SK-N-SH (cell line): ENCODE results near the gene WDR86. TPM values are rescaled to one million over a fixed set of nuclear protein-coding genes. Genes with fewer than 3 reads are reported as not detected.

ENCODE experiments used
- CTCF ChIA-PET: fragments of 300-600, 350-600 bp; formaldehyde crosslinking; extraction: SDS; loops from one replicate; lab custom pipeline; 2021; lab: Yijun Ruan, JAX
- POLR2A ChIA-PET: fragments of 350-600 bp; sonication (Branson Sonifier 250); formaldehyde crosslinking; extraction: SDS; loops from one replicate; lab custom pipeline; 2020; ENCODE audit warnings: antibody characterized with exemption, inconsistent platforms; lab: Yijun Ruan, JAX
- DNase-seq: peaks from one replicate; pipeline ENCODE4 v3.0.0; 2012
- H2AFZ ChIP-seq: fragments of 200-600 bp; sonication (generic); 2 replicates; pipeline ENCODE4 v1.8.1; 2016; ENCODE audit warnings: antibody characterized with exemption, mild to moderate bottlenecking, low read depth
- H3F3A ChIP-seq: fragments of 200-600 bp; sonication (generic); replicated peaks from 2 replicates; pipeline ENCODE3; 2016; ENCODE audit warnings: antibody characterized with exemption, mild to moderate bottlenecking; ENCODE audit not compliant: insufficient read depth
- H3K27ac ChIP-seq, 2 experiments: fragments of 200-500 bp in 1 of 2; fragments of 200-600 bp in 1 of 2; sonication (Bioruptor generic) in 1 of 2; sonication (generic), shearing (Covaris generic) in 1 of 2; 2 replicates each; pipeline versions ENCODE4 v1.5.1 to v1.6.1; 2014 to 2016; ENCODE audit warnings: low read depth in 2 of 2, inconsistent platforms in 1 of 2, low read length in 1 of 2, mild to moderate bottlenecking in 1 of 2, mixed read lengths in 1 of 2
- H3K27me3 ChIP-seq: fragments of 200-600 bp; sonication (generic), shearing (Covaris generic); 2 replicates; pipeline ENCODE4 v1.6.1; 2016; ENCODE audit warnings: mixed run types; ENCODE audit not compliant: insufficient read depth
- H3K36me3 ChIP-seq, 2 experiments: fragments of 200-500 bp in 1 of 2; fragments of 200-600 bp in 1 of 2; sonication (Bioruptor generic) in 1 of 2; sonication (generic) in 1 of 2; replicated peaks in 1 of 2; 2 replicates each; pipeline versions ENCODE3 to v1.5.1; 2014 to 2016; ENCODE audit warnings: low read length in 1 of 2, mild to moderate bottlenecking in 1 of 2; ENCODE audit not compliant: insufficient read depth in 2 of 2, control insufficient read depth in 1 of 2
- H3K4me1 ChIP-seq, 2 experiments: fragments of 200-500 bp in 1 of 2; fragments of 200-600 bp in 1 of 2; sonication (Bioruptor generic) in 1 of 2; sonication (generic), shearing (Covaris generic) in 1 of 2; 2 replicates each; pipeline versions ENCODE4 v1.5.1 to v1.6.1; 2014 to 2016; ENCODE audit warnings: low read depth in 1 of 2, low read length in 1 of 2, mixed run types in 1 of 2; ENCODE audit not compliant: insufficient read depth in 2 of 2, control insufficient read depth in 1 of 2
- H3K4me2 ChIP-seq: fragments of 200-600 bp; sonication (generic), shearing (Covaris generic); 2 replicates; pipeline ENCODE4 v1.6.1; 2017; ENCODE audit warnings: mixed run types
- H3K4me3 ChIP-seq, 2 experiments: fragments of 200-500 bp in 1 of 2; fragments of 200-600 bp in 1 of 2; sonication (Bioruptor generic) in 1 of 2; sonication (generic), shearing (Covaris generic) in 1 of 2; 2 replicates each; pipeline versions ENCODE4 v1.5.1 to v1.8.1; 2014 to 2016; ENCODE audit warnings: low read depth in 2 of 2, inconsistent platforms in 1 of 2, low read length in 1 of 2, mild to moderate bottlenecking in 1 of 2, mixed read lengths in 1 of 2, moderate library complexity in 1 of 2
- H3K79me2 ChIP-seq: fragments of 200-600 bp; sonication (generic); 2 replicates; pipeline ENCODE4 v1.8.1; 2017; ENCODE audit warnings: mild to moderate bottlenecking; ENCODE audit not compliant: insufficient read depth
- H3K9ac ChIP-seq: fragments of 200-600 bp; sonication (generic); 2 replicates; pipeline ENCODE4 v1.6.1; 2017; ENCODE audit warnings: mixed run types
- H3K9me2 ChIP-seq: fragments of 200-600 bp; sonication (generic); 2 replicates; pipeline ENCODE4 v1.6.1; 2017; ENCODE audit warnings: mixed run types
- H3K9me3 ChIP-seq: fragments of 200-600 bp; sonication (generic); 2 replicates; pipeline ENCODE4 v1.6.1; 2017; ENCODE audit warnings: mixed run types, mild to moderate bottlenecking, moderate library complexity
- H4K20me1 ChIP-seq: fragments of 200-600 bp; sonication (generic); 2 replicates; pipeline ENCODE4 v1.6.1; 2017; ENCODE audit warnings: mild to moderate bottlenecking, mixed run types; ENCODE audit not compliant: insufficient read depth
- CHD2 ChIP-seq: fragments of 150-350 bp; IDR thresholded peaks from 2 replicates; pipeline ENCODE4 v1.6.1; 2018; ENCODE audit warnings: low read length; ENCODE audit not compliant: partially characterized antibody
- ELF1 ChIP-seq: IDR thresholded peaks from 2 replicates; pipeline ENCODE4 v1.4.0; 2012
- EP300 ChIP-seq, 2 experiments: IDR thresholded peaks; 2 replicates each; pipeline versions ENCODE4 v1.4.0 to v1.6.1; 2012; ENCODE audit warnings: borderline replicate concordance in 1 of 2, low read depth in 1 of 2, low read length in 1 of 2
- EZH2phosphoT487 ChIP-seq: fragments of 200-600 bp; sonication (generic); IDR thresholded peaks from 2 replicates; pipeline ENCODE4 v1.6.1; 2017; ENCODE audit warnings: low read depth, mixed run types, mild to moderate bottlenecking, antibody characterized with exemption, moderate library complexity, borderline replicate concordance
- FOXJ3 ChIP-seq: sonication (generic); formaldehyde crosslinking; IDR thresholded peaks from 2 replicates; pipeline ENCODE4 v1.5.1; 2020; ENCODE audit warnings: mild to moderate bottlenecking, missing genetic modification reagents
- FOXM1 ChIP-seq: IDR thresholded peaks from 2 replicates; pipeline ENCODE4 v1.4.0; 2012; ENCODE audit warnings: low read depth, mild to moderate bottlenecking
- GATA2 ChIP-seq: sonication (generic); formaldehyde crosslinking; IDR thresholded peaks from 2 replicates; pipeline ENCODE4 v1.5.0; 2020; ENCODE audit warnings: mild to moderate bottlenecking, missing genetic modification reagents
- JUND ChIP-seq: IDR thresholded peaks from 2 replicates; pipeline ENCODE4 v1.4.0; 2012
- MEF2A ChIP-seq: IDR thresholded peaks from 2 replicates; pipeline ENCODE4 v1.4.0; 2012; ENCODE audit warnings: low read depth, borderline replicate concordance
- MXI1 ChIP-seq: IDR thresholded peaks from 2 replicates; pipeline ENCODE4 v1.6.1; 2012; ENCODE audit warnings: mild to moderate bottlenecking, low read depth, low read length, improper control_type of control experiment
- POLR2AphosphoS5 ChIP-seq: IDR thresholded peaks from 2 replicates; pipeline ENCODE4 v1.6.1; 2012; ENCODE audit warnings: low read depth, low read length
- RAD21 ChIP-seq: IDR thresholded peaks from 2 replicates; pipeline ENCODE4 v1.6.1; 2012; ENCODE audit warnings: mild to moderate bottlenecking, low read length
- RXRA ChIP-seq: IDR thresholded peaks from 2 replicates; pipeline ENCODE4 v1.4.0; 2012; ENCODE audit warnings: low read depth, mild to moderate bottlenecking, borderline replicate concordance
- SIN3A ChIP-seq: IDR thresholded peaks from 2 replicates; pipeline ENCODE4 v1.6.1; 2012; ENCODE audit warnings: low read depth, mild to moderate bottlenecking, low read length, moderate library complexity, borderline replicate concordance
- SMC3 ChIP-seq: IDR thresholded peaks from 2 replicates; pipeline ENCODE4 v1.6.1; 2012; ENCODE audit warnings: low read depth, low read length, improper control_type of control experiment
- TAF1 ChIP-seq: IDR thresholded peaks from 2 replicates; pipeline ENCODE4 v1.6.1; 2012; ENCODE audit warnings: low read depth, mild to moderate bottlenecking, low read length, moderate library complexity, borderline replicate concordance
- TEAD4 ChIP-seq: IDR thresholded peaks from 2 replicates; pipeline ENCODE4 v1.4.0; 2012; ENCODE audit warnings: mild to moderate bottlenecking, borderline replicate concordance; ENCODE audit not compliant: insufficient read depth
- WGBS: methylation state at CpG from one replicate; pipeline ENCODE4 v1.1.6; 2017; ENCODE audit warnings: low lambda C conversion rate; 5-methylcytosine and 5-hydroxymethylcytosine counted together
- polyA plus RNA-seq, 3 experiments: library from polyadenylated mRNA; depleted of rRNA; stranded (reverse); fragments of >200 nt; gene quantifications; 2 replicates each; pipeline ENCODE4 v1.2.3, GENCODE V29; 2012
- TF ChIP-seq, protein P1 (sequence below): IDR thresholded peaks from 2 replicates; pipeline ENCODE4 v1.4.0; 2012; ENCODE audit warnings: low read depth, borderline replicate concordance
- TF ChIP-seq, protein P2 (sequence below): IDR thresholded peaks from 2 replicates; pipeline ENCODE4 v1.6.1; 2012; ENCODE audit warnings: mild to moderate bottlenecking, low read depth, low read length, moderate library complexity
- TF ChIP-seq, protein P3 (sequence below): IDR thresholded peaks from 2 replicates; pipeline ENCODE4 v1.4.0; 2012; ENCODE audit warnings: low read depth
- TF ChIP-seq, protein P4 (sequence below): fragments of 150-350 bp; IDR thresholded peaks from 2 replicates; pipeline ENCODE4 v1.6.1; 2017; ENCODE audit warnings: antibody characterized with exemption, low read length, low read depth, borderline replicate concordance

Gene WDR86
- polyA plus RNA-seq, 1 of the 3 experiments (the other 2 are of a cell fraction), result 1.0 TPM

DNA sequence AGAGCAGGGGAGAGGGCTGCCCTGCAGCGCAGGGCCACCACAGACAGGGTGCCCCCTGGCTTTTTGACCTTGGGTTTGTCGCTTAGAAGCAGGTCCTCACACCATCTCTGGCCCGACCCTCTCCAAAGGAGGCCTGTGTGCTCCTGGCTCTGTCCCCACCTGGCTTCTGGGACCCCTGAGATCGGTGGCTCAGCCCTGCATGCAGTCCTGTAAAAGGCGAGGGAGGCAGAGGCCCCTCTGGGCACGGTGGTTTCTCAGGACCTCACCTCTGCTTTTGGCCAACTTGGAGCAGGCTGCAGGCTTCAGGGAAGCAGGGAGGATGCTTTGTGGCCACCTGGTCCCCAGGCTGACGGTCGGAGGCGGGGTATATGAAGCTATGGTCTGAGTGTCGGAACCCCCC lies 21.4 kb downstream of the WDR86 start:
- Histone ChIP-seq H3K4me3 (no peak overlapping the region), H3K9me3 (no peaks in the 10 kb centered on the region), H3F3A (no peaks in the 10 kb centered on the region), H3K9ac (no peak overlapping the region), H4K20me1 (no peaks in the 10 kb centered on the region), H3K27me3 (peaks cover 22% of the 10 kb centered on the region), H3K4me1 (peaks cover 0 to 7% of the 10 kb centered on the region in 2 experiments; a peak in 1 of 4 replicates), H3K9me2 (no peaks in the 10 kb centered on the region), H3K36me3 (no peaks in the 10 kb centered on the region), H3K4me2 (no peak overlapping the region), H3K79me2 (no peaks in the 10 kb centered on the region), H3K27ac (no peak overlapping the region), H2AFZ (no peak overlapping the region)
- 76% methylated on average over 10 of the region's 10 CpGs for WGBS
- TF ChIP-seq, protein P1, sequence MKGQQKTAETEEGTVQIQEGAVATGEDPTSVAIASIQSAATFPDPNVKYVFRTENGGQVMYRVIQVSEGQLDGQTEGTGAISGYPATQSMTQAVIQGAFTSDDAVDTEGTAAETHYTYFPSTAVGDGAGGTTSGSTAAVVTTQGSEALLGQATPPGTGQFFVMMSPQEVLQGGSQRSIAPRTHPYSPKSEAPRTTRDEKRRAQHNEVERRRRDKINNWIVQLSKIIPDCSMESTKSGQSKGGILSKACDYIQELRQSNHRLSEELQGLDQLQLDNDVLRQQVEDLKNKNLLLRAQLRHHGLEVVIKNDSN, result no peak
- TF ChIP-seq, protein P2, sequence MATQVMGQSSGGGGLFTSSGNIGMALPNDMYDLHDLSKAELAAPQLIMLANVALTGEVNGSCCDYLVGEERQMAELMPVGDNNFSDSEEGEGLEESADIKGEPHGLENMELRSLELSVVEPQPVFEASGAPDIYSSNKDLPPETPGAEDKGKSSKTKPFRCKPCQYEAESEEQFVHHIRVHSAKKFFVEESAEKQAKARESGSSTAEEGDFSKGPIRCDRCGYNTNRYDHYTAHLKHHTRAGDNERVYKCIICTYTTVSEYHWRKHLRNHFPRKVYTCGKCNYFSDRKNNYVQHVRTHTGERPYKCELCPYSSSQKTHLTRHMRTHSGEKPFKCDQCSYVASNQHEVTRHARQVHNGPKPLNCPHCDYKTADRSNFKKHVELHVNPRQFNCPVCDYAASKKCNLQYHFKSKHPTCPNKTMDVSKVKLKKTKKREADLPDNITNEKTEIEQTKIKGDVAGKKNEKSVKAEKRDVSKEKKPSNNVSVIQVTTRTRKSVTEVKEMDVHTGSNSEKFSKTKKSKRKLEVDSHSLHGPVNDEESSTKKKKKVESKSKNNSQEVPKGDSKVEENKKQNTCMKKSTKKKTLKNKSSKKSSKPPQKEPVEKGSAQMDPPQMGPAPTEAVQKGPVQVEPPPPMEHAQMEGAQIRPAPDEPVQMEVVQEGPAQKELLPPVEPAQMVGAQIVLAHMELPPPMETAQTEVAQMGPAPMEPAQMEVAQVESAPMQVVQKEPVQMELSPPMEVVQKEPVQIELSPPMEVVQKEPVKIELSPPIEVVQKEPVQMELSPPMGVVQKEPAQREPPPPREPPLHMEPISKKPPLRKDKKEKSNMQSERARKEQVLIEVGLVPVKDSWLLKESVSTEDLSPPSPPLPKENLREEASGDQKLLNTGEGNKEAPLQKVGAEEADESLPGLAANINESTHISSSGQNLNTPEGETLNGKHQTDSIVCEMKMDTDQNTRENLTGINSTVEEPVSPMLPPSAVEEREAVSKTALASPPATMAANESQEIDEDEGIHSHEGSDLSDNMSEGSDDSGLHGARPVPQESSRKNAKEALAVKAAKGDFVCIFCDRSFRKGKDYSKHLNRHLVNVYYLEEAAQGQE, result no peak
- no peak for TF ChIP-seq MXI1
- TF ChIP-seq, protein P3, sequence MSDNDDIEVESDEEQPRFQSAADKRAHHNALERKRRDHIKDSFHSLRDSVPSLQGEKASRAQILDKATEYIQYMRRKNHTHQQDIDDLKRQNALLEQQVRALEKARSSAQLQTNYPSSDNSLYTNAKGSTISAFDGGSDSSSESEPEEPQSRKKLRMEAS, result no peak
- TF ChIP-seq GATA2 (CRISPR knock-in tag), result no peak
- TF ChIP-seq EZH2phosphoT487, result no peak
- no peak for TF ChIP-seq CHD2
- no peak for TF ChIP-seq EP300 (IDR thresholded peaks at IDR 0.05; ENCODE audit: borderline replicate concordance in 1 of 2, low read depth in 1 of 2, low read length in 1 of 2)
- TF ChIP-seq TEAD4, result no peak
- no peak for TF ChIP-seq SMC3
- no peak for TF ChIP-seq SIN3A
- ChIA-PET CTCF (no interaction called here), POLR2A (no interaction called here)
- no peak for DNase-seq

DNA sequence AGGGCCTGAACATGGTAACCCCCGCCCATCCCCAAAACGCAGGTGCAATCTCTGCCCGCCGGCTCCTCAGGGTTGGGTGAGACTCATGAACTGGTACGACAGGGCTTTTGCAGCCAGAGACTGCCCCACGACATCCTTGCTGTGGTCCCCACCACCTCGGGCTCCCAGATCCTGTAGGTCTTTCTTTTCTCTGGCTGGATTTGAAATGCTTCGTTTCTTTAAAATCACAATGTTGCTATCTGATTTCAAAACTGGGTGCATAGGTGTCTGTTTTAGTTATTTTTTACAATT lies 21.9 kb downstream of the WDR86 start:
- Histone ChIP-seq H3K27ac (no peak overlapping the region), H3K9ac (no peak overlapping the region), H3K79me2 (no peaks in the 10 kb centered on the region), H3K4me3 (no peak overlapping the region), H3K4me1 (peaks cover 0 to 7% of the 10 kb centered on the region in 2 experiments; a peak in 1 of 4 replicates), H3K9me3 (no peaks in the 10 kb centered on the region), H3K9me2 (no peaks in the 10 kb centered on the region), H3K4me2 (no peak overlapping the region), H3K27me3 (peaks cover 22% of the 10 kb centered on the region), H3K36me3 (no peaks in the 10 kb centered on the region), H2AFZ (no peak overlapping the region), H4K20me1 (no peaks in the 10 kb centered on the region), H3F3A (no peaks in the 10 kb centered on the region)
- POLR2A ChIA-PET, result no interaction called here
- DNase-seq, result no peak
- 83% methylated on average over 8 of the region's 8 CpGs for WGBS
- CTCF ChIA-PET, result no interaction called here
- TF ChIP-seq FOXJ3 (CRISPR knock-in tag), result no peak
- no peak for TF ChIP-seq ELF1
- no peak for TF ChIP-seq TAF1
- TF ChIP-seq, protein P4, sequence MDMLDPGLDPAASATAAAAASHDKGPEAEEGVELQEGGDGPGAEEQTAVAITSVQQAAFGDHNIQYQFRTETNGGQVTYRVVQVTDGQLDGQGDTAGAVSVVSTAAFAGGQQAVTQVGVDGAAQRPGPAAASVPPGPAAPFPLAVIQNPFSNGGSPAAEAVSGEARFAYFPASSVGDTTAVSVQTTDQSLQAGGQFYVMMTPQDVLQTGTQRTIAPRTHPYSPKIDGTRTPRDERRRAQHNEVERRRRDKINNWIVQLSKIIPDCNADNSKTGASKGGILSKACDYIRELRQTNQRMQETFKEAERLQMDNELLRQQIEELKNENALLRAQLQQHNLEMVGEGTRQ, result no peak
- TF ChIP-seq, protein P2, result no peak
- no peak for TF ChIP-seq FOXM1
- TF ChIP-seq MEF2A, result no peak
- TF ChIP-seq POLR2AphosphoS5, result no peak
- TF ChIP-seq RAD21, result no peak
- TF ChIP-seq JUND, result no peak
- no peak for TF ChIP-seq RXRA
- no peak for TF ChIP-seq CHD2
